HL-60 (cell line): Measurements from ENCODE around the gene SPAM1.

Experiments used
- DNase-seq, 2 experiments: peaks; one replicate each; pipeline ENCODE4 v3.0.0-alpha.2; 2010 to 2020; ENCODE audit warnings: low read depth in 1 of 2, low spot score in 1 of 2
- H3K27ac ChIP-seq: fragments of 250-450 bp; sonication (Bioruptor Pico); replicated peaks from 2 replicates; pipeline ENCODE4 v1.5.1; 2020; ENCODE audit warnings: mild to moderate bottlenecking, moderate library complexity
- H3K27me3 ChIP-seq: fragments of 250-450 bp; sonication (Bioruptor Pico); 2 replicates; pipeline ENCODE4 v1.5.1; 2021; ENCODE audit warnings: mild to moderate bottlenecking, moderate library complexity; ENCODE audit not compliant: insufficient read depth, poor library complexity, severe bottlenecking
- H3K4me3 ChIP-seq: replicated peaks from 2 replicates; pipeline ENCODE4 v1.5.1; 2011; ENCODE audit warnings: mild to moderate bottlenecking, control low read depth, low read length; ENCODE audit not compliant: insufficient read depth
- GABPA ChIP-seq: IDR thresholded peaks from 2 replicates; pipeline ENCODE4 v1.6.1; 2012; ENCODE audit warnings: low read depth
- POLR2AphosphoS5 ChIP-seq: IDR thresholded peaks from 2 replicates; pipeline ENCODE4 v1.6.1; 2012; ENCODE audit warnings: low read depth
- SPI1 ChIP-seq: IDR thresholded peaks from 2 replicates; pipeline ENCODE4 v1.6.1; 2012; ENCODE audit warnings: low read depth, mild to moderate bottlenecking, borderline replicate concordance
- TF ChIP-seq, protein P1 (sequence below): IDR thresholded peaks from 2 replicates; pipeline ENCODE4 v1.6.1; 2012; ENCODE audit warnings: low read depth; ENCODE audit not compliant: insufficient replicate concordance
- TF ChIP-seq, protein P2 (sequence below): IDR thresholded peaks from one replicate; pipeline ENCODE4 v1.5.1; 2011; ENCODE audit warnings: low read length, control low read depth, inconsistent platforms; ENCODE audit not compliant: insufficient read depth

The SPAM1 gene

GRCh38 chr7:123901101-123901500, 23.9 kb upstream of the SPAM1 start:
- Histone ChIP-seq H3K27me3 (no peaks in the 10 kb centered on the region), H3K4me3 (no peak overlapping the region), H3K27ac (no peak overlapping the region)
- TF ChIP-seq POLR2AphosphoS5 (no peak), SPI1 (no peak), GABPA (no peak)
- TF ChIP-seq, protein P1, sequence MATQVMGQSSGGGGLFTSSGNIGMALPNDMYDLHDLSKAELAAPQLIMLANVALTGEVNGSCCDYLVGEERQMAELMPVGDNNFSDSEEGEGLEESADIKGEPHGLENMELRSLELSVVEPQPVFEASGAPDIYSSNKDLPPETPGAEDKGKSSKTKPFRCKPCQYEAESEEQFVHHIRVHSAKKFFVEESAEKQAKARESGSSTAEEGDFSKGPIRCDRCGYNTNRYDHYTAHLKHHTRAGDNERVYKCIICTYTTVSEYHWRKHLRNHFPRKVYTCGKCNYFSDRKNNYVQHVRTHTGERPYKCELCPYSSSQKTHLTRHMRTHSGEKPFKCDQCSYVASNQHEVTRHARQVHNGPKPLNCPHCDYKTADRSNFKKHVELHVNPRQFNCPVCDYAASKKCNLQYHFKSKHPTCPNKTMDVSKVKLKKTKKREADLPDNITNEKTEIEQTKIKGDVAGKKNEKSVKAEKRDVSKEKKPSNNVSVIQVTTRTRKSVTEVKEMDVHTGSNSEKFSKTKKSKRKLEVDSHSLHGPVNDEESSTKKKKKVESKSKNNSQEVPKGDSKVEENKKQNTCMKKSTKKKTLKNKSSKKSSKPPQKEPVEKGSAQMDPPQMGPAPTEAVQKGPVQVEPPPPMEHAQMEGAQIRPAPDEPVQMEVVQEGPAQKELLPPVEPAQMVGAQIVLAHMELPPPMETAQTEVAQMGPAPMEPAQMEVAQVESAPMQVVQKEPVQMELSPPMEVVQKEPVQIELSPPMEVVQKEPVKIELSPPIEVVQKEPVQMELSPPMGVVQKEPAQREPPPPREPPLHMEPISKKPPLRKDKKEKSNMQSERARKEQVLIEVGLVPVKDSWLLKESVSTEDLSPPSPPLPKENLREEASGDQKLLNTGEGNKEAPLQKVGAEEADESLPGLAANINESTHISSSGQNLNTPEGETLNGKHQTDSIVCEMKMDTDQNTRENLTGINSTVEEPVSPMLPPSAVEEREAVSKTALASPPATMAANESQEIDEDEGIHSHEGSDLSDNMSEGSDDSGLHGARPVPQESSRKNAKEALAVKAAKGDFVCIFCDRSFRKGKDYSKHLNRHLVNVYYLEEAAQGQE = no peak
- TF ChIP-seq, protein P2, sequence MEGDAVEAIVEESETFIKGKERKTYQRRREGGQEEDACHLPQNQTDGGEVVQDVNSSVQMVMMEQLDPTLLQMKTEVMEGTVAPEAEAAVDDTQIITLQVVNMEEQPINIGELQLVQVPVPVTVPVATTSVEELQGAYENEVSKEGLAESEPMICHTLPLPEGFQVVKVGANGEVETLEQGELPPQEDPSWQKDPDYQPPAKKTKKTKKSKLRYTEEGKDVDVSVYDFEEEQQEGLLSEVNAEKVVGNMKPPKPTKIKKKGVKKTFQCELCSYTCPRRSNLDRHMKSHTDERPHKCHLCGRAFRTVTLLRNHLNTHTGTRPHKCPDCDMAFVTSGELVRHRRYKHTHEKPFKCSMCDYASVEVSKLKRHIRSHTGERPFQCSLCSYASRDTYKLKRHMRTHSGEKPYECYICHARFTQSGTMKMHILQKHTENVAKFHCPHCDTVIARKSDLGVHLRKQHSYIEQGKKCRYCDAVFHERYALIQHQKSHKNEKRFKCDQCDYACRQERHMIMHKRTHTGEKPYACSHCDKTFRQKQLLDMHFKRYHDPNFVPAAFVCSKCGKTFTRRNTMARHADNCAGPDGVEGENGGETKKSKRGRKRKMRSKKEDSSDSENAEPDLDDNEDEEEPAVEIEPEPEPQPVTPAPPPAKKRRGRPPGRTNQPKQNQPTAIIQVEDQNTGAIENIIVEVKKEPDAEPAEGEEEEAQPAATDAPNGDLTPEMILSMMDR = no peak
- no peak for DNase-seq

DNA sequence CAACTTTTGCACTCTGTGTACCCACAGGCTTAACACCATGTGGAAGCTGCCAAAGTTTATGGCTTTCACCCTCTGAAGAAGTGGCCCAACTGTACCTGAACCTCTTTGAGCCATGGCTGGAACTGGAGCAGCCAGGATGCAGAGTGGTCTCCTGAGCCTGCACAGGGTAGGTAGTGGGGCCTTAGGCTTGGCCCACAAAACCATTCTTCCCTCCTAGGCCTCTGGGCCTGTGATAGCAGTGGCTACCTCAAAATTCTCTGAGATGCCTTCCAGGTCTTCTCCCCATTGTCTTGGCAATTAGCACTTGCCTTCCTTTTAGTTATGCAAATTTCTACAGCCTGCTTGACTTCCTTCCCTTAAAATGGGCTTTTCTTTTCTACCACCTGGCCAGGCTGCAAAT, 19.3 kb upstream of the SPAM1 start:
- no peak for DNase-seq
- Histone ChIP-seq H3K27ac (no peak overlapping the region), H3K27me3 (no peaks in the 10 kb centered on the region), H3K4me3 (no peak overlapping the region)
- TF ChIP-seq, protein P2 = no peak
- TF ChIP-seq POLR2AphosphoS5 (no peak), SPI1 (no peak), GABPA (no peak)
- TF ChIP-seq, protein P1 = no peak

DNA sequence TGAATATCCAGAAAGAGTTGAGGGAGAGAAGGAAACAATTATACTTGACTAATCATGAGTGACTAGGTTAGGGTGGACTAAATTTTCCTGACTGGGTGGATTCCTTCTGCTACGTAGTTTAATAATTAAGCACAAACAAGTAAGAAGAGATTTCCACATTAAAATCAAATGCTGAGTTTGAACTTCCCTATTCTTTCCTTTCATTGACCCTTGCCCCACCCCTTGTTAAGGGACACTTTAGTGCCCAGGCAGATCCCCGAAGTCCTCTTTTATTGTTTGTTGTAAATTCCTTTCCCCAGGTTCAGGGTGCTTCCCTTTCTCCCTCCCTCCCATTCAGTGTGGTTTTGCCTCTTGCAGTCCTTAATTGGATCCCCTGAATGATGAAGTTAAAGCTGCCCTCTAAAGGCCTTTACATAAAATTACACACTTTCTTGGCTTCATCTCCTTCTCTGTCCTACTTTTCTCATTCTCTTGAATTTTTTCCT, 8.8 kb upstream of the SPAM1 start:
- H3K27me3 ChIP-seq = no peaks in the 10 kb centered on the region
- TF ChIP-seq, protein P2 = no peak
- TF ChIP-seq, protein P1 = no peak
- TF ChIP-seq SPI1 (no peak), POLR2AphosphoS5 (no peak), GABPA (no peak)
- DNase-seq = no peak
- no peak overlapping the region for H3K4me3 ChIP-seq
- no peak overlapping the region for H3K27ac ChIP-seq
